Thyroid gland (tissue), 4 donors: ENCODE data around the gene FKBP6.

Experiments
- POLR2A ChIP-seq, 2 donors: fragments of 450-650 bp; IDR thresholded peaks; one replicate each; pipeline ENCODE4 v1.6.1; 2017; ENCODE audit warnings: antibody characterized with exemption in 2 of 2, mild to moderate bottlenecking in 2 of 2, moderate library complexity in 1 of 2
- TF ChIP-seq, protein P1 (sequence below), 6 experiments: fragments of 200-600 bp in 3 of 6; fragments of 450-650 bp in 3 of 6; sonication (generic) in 3 of 6; IDR thresholded peaks; one replicate each; pipeline ENCODE4 v1.5.1; 2016 to 2019; ENCODE audit warnings: antibody characterized with exemption in 6 of 6, mild to moderate bottlenecking in 2 of 6, inconsistent platforms in 1 of 6, moderate library complexity in 1 of 6

DNA sequence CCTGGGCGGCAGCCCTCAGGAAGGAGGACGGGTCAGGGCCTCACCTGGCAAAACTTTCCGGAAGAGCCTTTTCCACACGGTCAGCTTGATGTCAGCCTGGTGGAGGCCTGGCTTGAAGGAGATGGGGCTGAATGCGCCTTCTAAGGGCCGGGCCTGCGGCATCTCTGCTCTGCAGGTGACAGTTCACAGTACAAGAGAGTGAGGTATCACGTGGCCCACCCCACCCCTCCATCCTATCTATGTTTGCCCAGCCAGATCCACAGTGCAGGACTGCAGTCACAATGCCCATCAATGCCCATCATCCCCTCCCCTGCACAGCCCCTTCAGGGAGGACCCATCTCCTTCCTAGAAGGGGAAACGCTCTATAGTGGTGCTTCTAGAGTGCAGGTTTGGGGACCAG is 11.4 kb upstream of the FKBP6 start:
- TF ChIP-seq, protein P1, sequence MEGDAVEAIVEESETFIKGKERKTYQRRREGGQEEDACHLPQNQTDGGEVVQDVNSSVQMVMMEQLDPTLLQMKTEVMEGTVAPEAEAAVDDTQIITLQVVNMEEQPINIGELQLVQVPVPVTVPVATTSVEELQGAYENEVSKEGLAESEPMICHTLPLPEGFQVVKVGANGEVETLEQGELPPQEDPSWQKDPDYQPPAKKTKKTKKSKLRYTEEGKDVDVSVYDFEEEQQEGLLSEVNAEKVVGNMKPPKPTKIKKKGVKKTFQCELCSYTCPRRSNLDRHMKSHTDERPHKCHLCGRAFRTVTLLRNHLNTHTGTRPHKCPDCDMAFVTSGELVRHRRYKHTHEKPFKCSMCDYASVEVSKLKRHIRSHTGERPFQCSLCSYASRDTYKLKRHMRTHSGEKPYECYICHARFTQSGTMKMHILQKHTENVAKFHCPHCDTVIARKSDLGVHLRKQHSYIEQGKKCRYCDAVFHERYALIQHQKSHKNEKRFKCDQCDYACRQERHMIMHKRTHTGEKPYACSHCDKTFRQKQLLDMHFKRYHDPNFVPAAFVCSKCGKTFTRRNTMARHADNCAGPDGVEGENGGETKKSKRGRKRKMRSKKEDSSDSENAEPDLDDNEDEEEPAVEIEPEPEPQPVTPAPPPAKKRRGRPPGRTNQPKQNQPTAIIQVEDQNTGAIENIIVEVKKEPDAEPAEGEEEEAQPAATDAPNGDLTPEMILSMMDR (IDR thresholded peaks at IDR 0.05) = no peak
- no peak for TF ChIP-seq POLR2A (IDR thresholded peaks at IDR 0.05)
